ENCODE data around the gene KCNQ1OT1.

GRCh38 chr11:2665526-2666400 is 34.0 kb downstream of the KCNQ1OT1 start:
- TF ChIP-seq CTCF (IDR thresholded peaks at IDR 0.05 in 8 of 11, conservative IDR thresholded peaks at IDR 0.05 in 3 of 11) (no peak), POLR2AphosphoS5 (IDR thresholded peaks at IDR 0.05) (no peak)
